K562 (cell line): ENCODE measurements around the gene WDR46. TPM values are rescaled to one million over a fixed set of nuclear protein-coding genes. Genes with fewer than 3 reads are reported as not detected.
A peak's percentile ranks its signal among the peaks of the same experiment; 100 is the strongest.

Experiments used
- ATAC-seq: fragments of 200-7000 bp; cut with Tn5 transposase; 3 replicates; pipeline ENCODE4 v1.9.1; 2020; ENCODE audit warnings: moderate library complexity
- BruUV-seq: library from RNA; stranded (reverse); fragments of 400-500 nt; replicated peaks from 2 replicates; lab custom pipeline; 2021; lab: Mats Ljungman, UMichigan
- CTCF ChIA-PET: fragments of 300-600 bp; formaldehyde crosslinking; extraction: SDS; loops from one replicate; lab custom pipeline; 2021; ENCODE audit warnings: low intra/inter-chr PET ratio; lab: Yijun Ruan, JAX
- POLR2A ChIA-PET: fragments of 300-600, 350-650 bp; sonication (Branson Sonifier 250); formaldehyde crosslinking; extraction: SDS; loops from one replicate; lab custom pipeline; 2021; ENCODE audit warnings: antibody characterized with exemption, inconsistent platforms; lab: Yijun Ruan, JAX
- DNase-seq, 4 experiments: peaks; one replicate each; pipeline versions ENCODE4 v3.0.0 to v3.0.0-alpha.2; 2011 to 2018; ENCODE audit warnings: low spot score in 3 of 4, mixed read lengths in 3 of 4; ENCODE audit errors: extremely low read depth in 1 of 4
- FAIRE-seq: peaks from 2 replicates; lab custom pipeline; 2011; peaks lifted over from hg19 to GRCh38; lab: Jason Lieb, UNC
- H2AFZ ChIP-seq: 2 replicates; pipeline ENCODE4 v1.6.0; 2011; ENCODE audit warnings: low read depth, low read length, control low read depth, inconsistent platforms
- H3K27ac ChIP-seq: fragments of 200-600 bp; 3 replicates; pipeline ENCODE4 v1.8.0; 2011; ENCODE audit warnings: low read depth, mild to moderate bottlenecking, control low read depth, inconsistent platforms, low read length, moderate library complexity, mixed read lengths; ENCODE audit errors: extremely low read depth
- H3K27me3 ChIP-seq, 2 experiments: fragments of 300-600 bp in 1 of 2; 2 replicates in 1 of 2; 3 replicates in 1 of 2; pipeline versions ENCODE4 v1.6.0 to v1.8.0; 2011; ENCODE audit warnings: inconsistent platforms in 2 of 2, low read length in 2 of 2, mild to moderate bottlenecking in 1 of 2, mixed read lengths in 1 of 2, moderate library complexity in 1 of 2; ENCODE audit not compliant: control insufficient read depth in 2 of 2, insufficient read depth in 2 of 2
- H3K36me3 ChIP-seq: fragments of 300-600 bp; 3 replicates; pipeline ENCODE4 v1.8.0; 2011; ENCODE audit warnings: mild to moderate bottlenecking, low read length, inconsistent platforms; ENCODE audit not compliant: control insufficient read depth, insufficient read depth
- H3K4me1 ChIP-seq, 2 experiments: fragments of 200-600 bp in 1 of 2; replicated peaks in 1 of 2; 2 replicates in 1 of 2; 3 replicates in 1 of 2; pipeline versions ENCODE4 v1.5.1 to v1.8.0; 2011; ENCODE audit warnings: inconsistent platforms in 2 of 2, low read length in 2 of 2, mild to moderate bottlenecking in 1 of 2, mixed read lengths in 1 of 2, moderate library complexity in 1 of 2; ENCODE audit not compliant: control insufficient read depth in 2 of 2, insufficient read depth in 2 of 2
- H3K4me2 ChIP-seq: 2 replicates; pipeline ENCODE4 v1.6.1; 2011; ENCODE audit warnings: low read length, control low read depth, inconsistent platforms, mixed read lengths; ENCODE audit not compliant: insufficient read depth
- H3K4me3 ChIP-seq: fragments of 200-600 bp; sonication (generic), shearing (Covaris generic); 2 replicates; pipeline ENCODE4 v1.5.1; 2016; ENCODE audit warnings: control low read depth, inconsistent platforms
- H3K79me2 ChIP-seq: fragments of 200-600 bp; 3 replicates; pipeline ENCODE4 v1.8.0; 2011; ENCODE audit warnings: low read length, inconsistent platforms; ENCODE audit not compliant: control insufficient read depth, insufficient read depth
- H3K9ac ChIP-seq, 2 experiments: 2 replicates each; pipeline versions ENCODE4 v1.6.0 to v1.6.1; 2011; ENCODE audit warnings: low read depth in 2 of 2, low read length in 2 of 2, control low read depth in 1 of 2, inconsistent platforms in 1 of 2, mild to moderate bottlenecking in 1 of 2, mixed read lengths in 1 of 2; ENCODE audit not compliant: insufficient read depth in 1 of 2
- H3K9me1 ChIP-seq: one replicate; pipeline ENCODE4 v1.6.0; 2011; ENCODE audit warnings: inconsistent platforms, mild to moderate bottlenecking, low read length, moderate library complexity; ENCODE audit not compliant: control insufficient read depth, insufficient read depth
- H3K9me3 ChIP-seq: replicated peaks from 2 replicates; pipeline ENCODE4 v1.5.1; 2011; ENCODE audit warnings: low read depth, low read length, inconsistent platforms; ENCODE audit not compliant: control insufficient read depth, insufficient read depth
- H4K20me1 ChIP-seq: replicated peaks from 2 replicates; pipeline ENCODE4 v1.6.1; 2011; ENCODE audit warnings: low read length, inconsistent platforms, mixed read lengths; ENCODE audit not compliant: control insufficient read depth, insufficient read depth
- BRCA1 ChIP-seq, 2 experiments: fragments of 450-650 bp in 1 of 2; sonication (generic) in 1 of 2; formaldehyde crosslinking in 1 of 2; IDR thresholded peaks; 2 replicates each; pipeline versions ENCODE4 v1.5.0 to v1.6.1; 2017 to 2020; ENCODE audit warnings: mild to moderate bottlenecking in 1 of 2, missing genetic modification reagents in 1 of 2
- SP1 ChIP-seq: sonication (generic); formaldehyde crosslinking; IDR thresholded peaks from 2 replicates; pipeline ENCODE4 v1.8.1; 2022; ENCODE audit warnings: mild to moderate bottlenecking, missing genetic modification reagents
- ZFX ChIP-seq: sonication (generic); formaldehyde crosslinking; IDR thresholded peaks from 2 replicates; pipeline ENCODE4 v1.8.0; 2022; ENCODE audit warnings: mild to moderate bottlenecking, missing genetic modification reagents, moderate library complexity
- ZKSCAN3 ChIP-seq: fragments of 250-450 bp; sonication (Bioruptor Pico); IDR thresholded peaks from 2 replicates; pipeline ENCODE4 v1.4.0; 2020
- WGBS: fragments of 100-300 bp; shearing (Covaris generic); methylation state at CpG from one replicate; pipeline ENCODE4 v1.1.6; 2016; ENCODE audit warnings: low coverage, mixed read lengths; ENCODE audit not compliant: insufficient coverage; ENCODE audit errors: missing lambda C conversion rate; 5-methylcytosine and 5-hydroxymethylcytosine counted together
- in situ Hi-C: fragments of 300-500 bp; cut with MboI; formaldehyde crosslinking; loops from 4 replicates; pipeline ENCODE4 v1.15.0; 2018; ENCODE audit warnings: inconsistent platforms, mixed read lengths
- intact Hi-C: fragments of 100-400 bp; cut with micrococcal nuclease; formaldehyde crosslinking; loops from 2 replicates; pipeline ENCODE4 v1.14.2; 2022
- polyA plus RNA-seq, 8 experiments: library from polyadenylated mRNA; depleted of rRNA in 4 of 8; stranded (reverse) in 5 of 8; unstranded in 3 of 8; fragments of >200 nt; fragmentation: Nextera tagmentation in 2 of 8; fragmentation: Illumina TruSeq in 1 of 8; extraction: Ambion mirVana in 2 of 8; extraction: Trizol in 1 of 8; gene quantifications; 2 replicates each; pipeline versions ENCODE4 v1.2.1 to v1.2.3, GENCODE V29; 2011 to 2014; ENCODE audit warnings: inconsistent platforms in 1 of 8, missing spikeins in 1 of 8
- total RNA-seq, 7 experiments: library from RNA; depleted of rRNA in 6 of 7; stranded (reverse); fragments of >200 nt in 6 of 7; fragmentation: Illumina TruSeq in 2 of 7; extraction: Trizol in 2 of 7; gene quantifications; 2 replicates each; pipeline versions ENCODE4 v1.2.1 to v1.2.3, GENCODE V29; 2011 to 2021; ENCODE audit warnings: low replicate concordance in 1 of 7
- TF ChIP-seq, protein P1 (sequence below): fragments of 250-450 bp; sonication (Bioruptor Pico); IDR thresholded peaks from 2 replicates; pipeline ENCODE4 v1.4.0; 2020

WDR46 gene
- total and polyA plus RNA-seq, 9 of the 15 experiments (the other 6 are each of a cell fraction or from before 2014, with no cell fraction given): 8.9 to 146 (median 93.1) TPM

DNA sequence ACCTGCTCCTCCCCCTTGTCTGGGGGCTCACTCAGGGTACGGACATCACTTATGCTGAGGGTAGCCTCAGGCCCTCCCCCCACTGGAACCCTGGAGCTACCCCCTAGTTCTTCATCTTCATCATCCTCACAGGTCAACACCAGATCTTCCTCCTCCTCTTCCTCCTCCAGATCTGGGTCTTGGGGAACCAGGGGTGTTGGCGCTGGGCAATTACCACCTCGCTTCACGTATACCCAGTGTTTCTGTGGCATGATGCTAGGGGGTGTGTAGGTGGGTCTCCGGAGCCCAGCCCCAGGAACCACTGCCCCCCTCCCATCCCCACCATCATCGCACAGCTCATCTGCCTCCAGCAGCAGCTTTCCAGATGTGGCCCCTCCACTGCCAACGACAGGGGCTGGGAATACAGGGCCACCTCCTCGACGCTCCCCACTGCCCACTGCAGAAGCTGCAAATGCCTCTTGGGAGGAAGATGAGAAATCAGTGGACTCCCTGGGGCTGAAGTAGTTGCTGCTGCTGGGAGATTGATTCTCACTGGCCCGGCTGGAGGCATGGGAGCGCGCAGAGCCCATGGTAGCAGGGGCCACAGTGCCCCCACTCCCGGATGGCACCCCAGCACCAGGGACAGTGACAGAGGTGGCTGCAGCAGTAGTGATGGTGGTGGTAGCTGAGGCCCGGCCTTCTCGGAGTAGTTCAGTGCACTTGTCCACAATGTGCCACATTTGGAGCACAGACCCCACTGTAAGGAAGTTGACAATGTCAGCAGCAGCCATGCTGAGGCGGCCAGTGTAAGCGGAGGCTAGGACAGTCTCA, 27.0 kb upstream of the WDR46 start:
- POLR2A ChIA-PET: interaction anchor here (0.7 to 2.3 kb wide), 3 partner anchors 9 to 1365 kb away, joined by 3 to 8 read pairs (median 6); partner anchors contain the start of gene B3GALT4

More for the DNA sequence above, 27.0 kb upstream of the WDR46 start:
- Histone ChIP-seq H3K4me3 (no peak overlapping the region), H3K9me3 (no peaks in the 10 kb centered on the region), H3K9me1 (peaks cover 3% of the 10 kb centered on the region), H3K4me2 (no peak overlapping the region; the same call in 1 of the 2 replicates), H3K79me2 (peaks cover 63% of the 10 kb centered on the region), H2AFZ (no peak overlapping the region), H3K4me1 (peaks cover 53 to 72% of the 10 kb centered on the region in 2 experiments), H4K20me1 (peaks cover 10% of the 10 kb centered on the region; the same call in 1 of the 2 replicates), H3K27ac (no peak overlapping the region), H3K36me3 (peaks cover 43% of the 10 kb centered on the region), H3K27me3 (no peaks in the 10 kb centered on the region), H3K9ac (peak overlapping the region in 1 of 2 experiments; percentile 38; a peak in 2 of 4 replicates)
- in situ Hi-C loops (no loop called here), intact Hi-C loops (no loop called here)
- WGBS: 93% methylated on average over 17 of the region's 17 CpGs
- no peak for TF ChIP-seq ZKSCAN3
- TF ChIP-seq BRCA1 (IDR thresholded peaks at IDR 0.05): no peak
- 0 out of 2 replicates have a peak, but pooled peaks have one; percentile 52 for TF ChIP-seq BRCA1 (CRISPR knock-in tag; IDR thresholded peaks at IDR 0.05)
- TF ChIP-seq, protein P1, sequence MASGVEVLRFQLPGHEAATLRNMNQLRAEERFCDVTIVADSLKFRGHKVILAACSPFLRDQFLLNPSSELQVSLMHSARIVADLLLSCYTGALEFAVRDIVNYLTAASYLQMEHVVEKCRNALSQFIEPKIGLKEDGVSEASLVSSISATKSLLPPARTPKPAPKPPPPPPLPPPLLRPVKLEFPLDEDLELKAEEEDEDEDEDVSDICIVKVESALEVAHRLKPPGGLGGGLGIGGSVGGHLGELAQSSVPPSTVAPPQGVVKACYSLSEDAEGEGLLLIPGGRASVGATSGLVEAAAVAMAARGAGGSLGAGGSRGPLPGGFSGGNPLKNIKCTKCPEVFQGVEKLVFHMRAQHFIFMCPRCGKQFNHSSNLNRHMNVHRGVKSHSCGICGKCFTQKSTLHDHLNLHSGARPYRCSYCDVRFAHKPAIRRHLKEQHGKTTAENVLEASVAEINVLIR (CRISPR knock-in tag): no peak
- 0 out of 2 replicates have a peak, but pooled peaks have one; percentile 9 for TF ChIP-seq SP1 (CRISPR knock-in tag)
- peak; percentile 20; the same call in 1 of the 2 replicates for TF ChIP-seq ZFX (CRISPR knock-in tag)
- ATAC-seq: no peak
- BruUV-seq: no TSS peak
- no peak for FAIRE-seq
- CTCF ChIA-PET: no interaction called here
- no peak for DNase-seq
